ENCODE measurements around the gene PROK1. TPM values are rescaled to one million over a fixed set of nuclear protein-coding genes. Genes with fewer than 3 reads are reported as not detected.

PROK1 gene
- total and polyA plus RNA-seq, 2 donors (not counting 1 experiment from before 2014, with no cell fraction given) = not detected

- CTCF ChIA-PET = interaction anchor here (1.3 kb wide), 1 partner anchor 8 kb away, joined by 4 read pairs; no protein-coding TSS in a partner anchor
- Histone ChIP-seq H3K4me2 (replicated peaks; ENCODE audit: low read depth, low read length, poor library complexity, severe bottlenecking) (no peak overlapping the region), H3K9me3 (ENCODE audit: control extremely low read depth in 1 of 3, control insufficient read depth in 2 of 3, insufficient read depth in 1 of 3, low read length in 2 of 3) (no peaks in the 10 kb centered on the region), H4K20me1 (ENCODE audit: control insufficient read depth, insufficient read depth, low read length, poor library complexity, severe bottlenecking) (no peaks in the 10 kb centered on the region), H3K27ac (ENCODE audit: low read length in 2 of 2) (no peak overlapping the region), H3K4me1 (ENCODE audit: control insufficient read depth in 2 of 2, insufficient read depth in 2 of 2, low read length in 2 of 2) (peaks cover 7 to 9% of the 10 kb centered on the region in 2 donors), H3K79me2 (ENCODE audit: control insufficient read depth, insufficient read depth, low read length) (no peaks in the 10 kb centered on the region), H3K36me3 (replicated peaks in 1 of 2; ENCODE audit: control extremely low read depth in 1 of 2, control insufficient read depth in 1 of 2, extremely low read depth in 1 of 2, insufficient read depth in 2 of 2, low read length in 1 of 2) (no peaks in the 10 kb centered on the region), H3K4me3 (ENCODE audit: control extremely low read depth in 1 of 5, extremely low read depth in 1 of 5, insufficient read depth in 1 of 5, low read depth in 2 of 5, low read length in 4 of 5) (no peak overlapping the region), H2AFZ (ENCODE audit: insufficient read depth, low read depth, low read length, poor library complexity, severe bottlenecking) (no peak overlapping the region), H3K9ac (ENCODE audit: low read length) (no peak overlapping the region), H3K27me3 (replicated peaks in 1 of 4; ENCODE audit: control extremely low read depth in 1 of 4, control insufficient read depth in 3 of 4, insufficient read depth in 4 of 4, low read length in 3 of 4) (peaks cover 0 to 6% (median 0%) of the 10 kb centered on the region in 4 experiments)
- intact Hi-C loops (cut with micrococcal nuclease) = no loop called here
- no peak for DNase-seq
- H3K27me3 Mint-ChIP-seq = peaks cover 15% of the 10 kb centered on the region
- TF ChIP-seq EZH2 (IDR thresholded peaks at IDR 0.05; ENCODE audit: borderline replicate concordance, insufficient read depth, low read depth, low read length, poor library complexity, severe bottlenecking) (no peak), CTCF (IDR thresholded peaks at IDR 0.05) (no peak)
- no peak overlapping the region for H3K4me3 Mint-ChIP-seq
- H3K4me1 Mint-ChIP-seq = peaks cover 12% of the 10 kb centered on the region
- ATAC-seq (ENCODE audit: low read depth) = no peak
- no peak overlapping the region for H3K27ac Mint-ChIP-seq
- POLR2A ChIA-PET = no interaction called here
- WGBS (ENCODE audit: insufficient coverage) = 92% methylated on average over 5 of the region's 7 CpGs
- H3K9me3 Mint-ChIP-seq (ENCODE audit: insufficient read depth) = no peaks in the 10 kb centered on the region
Measured at GRCh38 chr1:110504226-110504625, 53.3 kb downstream of the PROK1 start.

DNA sequence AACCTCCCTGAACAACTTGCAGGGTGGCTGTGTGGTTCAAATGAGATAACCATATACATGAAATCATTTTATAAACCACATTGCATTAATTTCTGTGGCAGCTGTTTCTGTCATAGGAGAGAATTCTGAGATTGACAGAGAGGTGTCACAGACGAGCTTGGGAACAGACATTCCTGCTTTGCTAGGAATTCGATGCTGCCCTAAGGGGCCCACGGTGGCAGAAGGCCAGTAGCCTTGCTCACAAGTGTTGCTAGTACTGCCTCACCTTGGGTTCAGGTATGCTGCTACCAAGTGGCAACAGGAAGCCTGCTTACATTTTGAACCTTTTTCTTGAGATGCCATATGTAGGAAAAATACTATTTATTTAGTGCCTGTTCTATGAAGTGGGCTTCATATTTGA lies 54.6 kb downstream of the PROK1 start:
- no peaks in the 10 kb centered on the region for H3K36me3 ChIP-seq (replicated peaks in 1 of 2; ENCODE audit: control extremely low read depth in 1 of 2, control insufficient read depth in 1 of 2, extremely low read depth in 1 of 2, insufficient read depth in 2 of 2, low read length in 1 of 2)
- H3K27me3 Mint-ChIP-seq = peaks cover 15% of the 10 kb centered on the region
- no peak overlapping the region for H2AFZ ChIP-seq (ENCODE audit: insufficient read depth, low read depth, low read length, poor library complexity, severe bottlenecking)

More for the DNA sequence above, 54.6 kb downstream of the PROK1 start:
- Histone ChIP-seq H3K27ac (ENCODE audit: low read length in 2 of 2) (no peak overlapping the region), H3K4me2 (replicated peaks; ENCODE audit: low read depth, low read length, poor library complexity, severe bottlenecking) (no peak overlapping the region), H3K27me3 (replicated peaks in 1 of 4; ENCODE audit: control extremely low read depth in 1 of 4, control insufficient read depth in 3 of 4, insufficient read depth in 4 of 4, low read length in 3 of 4) (peaks cover 0 to 6% (median 0%) of the 10 kb centered on the region in 4 experiments), H3K79me2 (ENCODE audit: control insufficient read depth, insufficient read depth, low read length) (no peaks in the 10 kb centered on the region), H3K4me3 (ENCODE audit: control extremely low read depth in 1 of 5, extremely low read depth in 1 of 5, insufficient read depth in 1 of 5, low read depth in 2 of 5, low read length in 4 of 5) (no peak overlapping the region), H3K9ac (ENCODE audit: low read length) (no peak overlapping the region), H3K9me3 (ENCODE audit: control extremely low read depth in 1 of 3, control insufficient read depth in 2 of 3, insufficient read depth in 1 of 3, low read length in 2 of 3) (no peaks in the 10 kb centered on the region), H4K20me1 (ENCODE audit: control insufficient read depth, insufficient read depth, low read length, poor library complexity, severe bottlenecking) (no peaks in the 10 kb centered on the region), H3K4me1 (ENCODE audit: control insufficient read depth in 2 of 2, insufficient read depth in 2 of 2, low read length in 2 of 2) (peaks cover 7 to 9% of the 10 kb centered on the region in 2 donors)
- intact Hi-C loops (cut with micrococcal nuclease) = no loop called here
- ChIA-PET POLR2A (no interaction called here), CTCF (interaction anchor here (2.5 kb wide), 1 partner anchor 9 kb away, joined by 9 read pairs; no protein-coding TSS in a partner anchor)
- no peak for TF ChIP-seq EZH2 (IDR thresholded peaks at IDR 0.05; ENCODE audit: borderline replicate concordance, insufficient read depth, low read depth, low read length, poor library complexity, severe bottlenecking)
- TF ChIP-seq CTCF (IDR thresholded peaks at IDR 0.05) = no peak
- ATAC-seq (ENCODE audit: low read depth) = no peak
- peaks cover 12% of the 10 kb centered on the region for H3K4me1 Mint-ChIP-seq
- 62% methylated on average over 3 of the region's 3 CpGs for WGBS (ENCODE audit: insufficient coverage)
- H3K9me3 Mint-ChIP-seq (ENCODE audit: insufficient read depth) = no peaks in the 10 kb centered on the region
- no peak overlapping the region for H3K4me3 Mint-ChIP-seq
- H3K27ac Mint-ChIP-seq = no peak overlapping the region
- DNase-seq = no peak

All from B cell (primary cell).